ENCODE data around the gene FIG4.
"Not testable (repeated sequence)": the region's sequence is repeated elsewhere in the genome, so short reads cannot be mapped to it uniquely, and the experiment has no call there.

FIG4 gene

GRCh38 chr6:109760208-109760607 is 69.1 kb downstream of the FIG4 start:
- no peak for TF ChIP-seq ZNF274 (IDR thresholded peaks at IDR 0.05; ENCODE audit: low read depth, low read length)
- H3K4me3 ChIP-seq (ENCODE audit: low read length): no peak overlapping the region

- TF ChIP-seq ZNF274 (IDR thresholded peaks at IDR 0.05; ENCODE audit: low read depth, low read length): no peak
- no peak overlapping the region for H3K4me3 ChIP-seq (ENCODE audit: low read length)
Observed at GRCh38 chr6:109762166-109762565, 71.1 kb downstream of the FIG4 start.

- no peak for TF ChIP-seq ZNF274 (IDR thresholded peaks at IDR 0.05; ENCODE audit: low read depth, low read length)
- no peak overlapping the region for H3K4me3 ChIP-seq (ENCODE audit: low read length)
Observed at GRCh38 chr6:109762769-109763441, 71.8 kb downstream of the FIG4 start.

GRCh38 chr6:109766167-109766566 is 75.1 kb downstream of the FIG4 start:
- no peak for TF ChIP-seq ZNF274 (IDR thresholded peaks at IDR 0.05; ENCODE audit: low read depth, low read length)

GRCh38 chr6:109767961-109768360 is 76.9 kb downstream of the FIG4 start:
- H3K4me3 ChIP-seq (ENCODE audit: low read length): no peak overlapping the region

More at GRCh38 chr6:109766167-109766566, 75.1 kb downstream of the FIG4 start:
- no peak overlapping the region for H3K4me3 ChIP-seq (ENCODE audit: low read length)

GRCh38 chr6:109768485-109768884 is 77.4 kb downstream of the FIG4 start:
- H3K4me3 ChIP-seq (ENCODE audit: low read length): no peak overlapping the region

More at GRCh38 chr6:109767961-109768360, 76.9 kb downstream of the FIG4 start:
- TF ChIP-seq ZNF274 (IDR thresholded peaks at IDR 0.05; ENCODE audit: low read depth, low read length): no peak

GRCh38 chr6:109769213-109769612 is 78.1 kb downstream of the FIG4 start:
- TF ChIP-seq ZNF274 (IDR thresholded peaks at IDR 0.05; ENCODE audit: low read depth, low read length): no peak

More at GRCh38 chr6:109768485-109768884, 77.4 kb downstream of the FIG4 start:
- no peak for TF ChIP-seq ZNF274 (IDR thresholded peaks at IDR 0.05; ENCODE audit: low read depth, low read length)

GRCh38 chr6:109770047-109770446 is 79.0 kb downstream of the FIG4 start:
- no peak for TF ChIP-seq ZNF274 (IDR thresholded peaks at IDR 0.05; ENCODE audit: low read depth, low read length)
- no peak overlapping the region for H3K4me3 ChIP-seq (ENCODE audit: low read length)

More at GRCh38 chr6:109769213-109769612, 78.1 kb downstream of the FIG4 start:
- H3K4me3 ChIP-seq (ENCODE audit: low read length): no peak overlapping the region

GRCh38 chr6:109770779-109771178 is 79.7 kb downstream of the FIG4 start:
- H3K4me3 ChIP-seq (ENCODE audit: low read length): no peak overlapping the region
- no peak for TF ChIP-seq ZNF274 (IDR thresholded peaks at IDR 0.05; ENCODE audit: low read depth, low read length)

- not testable (repeated sequence) for H3K4me3 ChIP-seq (ENCODE audit: low read length)
Observed at GRCh38 chr6:109771939-109772755, 81.1 kb downstream of the FIG4 start.

GRCh38 chr6:109772883-109773431 is 81.9 kb downstream of the FIG4 start:
- no peak overlapping the region for H3K4me3 ChIP-seq (ENCODE audit: low read length)
- TF ChIP-seq ZNF274 (IDR thresholded peaks at IDR 0.05; ENCODE audit: low read depth, low read length): no peak

- no peak overlapping the region for H3K4me3 ChIP-seq (ENCODE audit: low read length)
- TF ChIP-seq ZNF274 (IDR thresholded peaks at IDR 0.05; ENCODE audit: low read depth, low read length): no peak
Observed at GRCh38 chr6:109781001-109781400, 89.9 kb downstream of the FIG4 start.

GRCh38 chr6:109782491-109782999 is 91.4 kb downstream of the FIG4 start:
- H3K4me3 ChIP-seq (ENCODE audit: low read length): no peak overlapping the region
- no peak for TF ChIP-seq ZNF274 (IDR thresholded peaks at IDR 0.05; ENCODE audit: low read depth, low read length)

- no peak for TF ChIP-seq ZNF274 (IDR thresholded peaks at IDR 0.05; ENCODE audit: low read depth, low read length)
Observed at GRCh38 chr6:109783250-109783986, 92.3 kb downstream of the FIG4 start.

More at GRCh38 chr6:109783250-109783986, 92.3 kb downstream of the FIG4 start:
- H3K4me3 ChIP-seq (ENCODE audit: low read length): no peak overlapping the region

Measured in GM08714 (cell line).